Activated CD4-positive, alpha-beta T cell treated with anti-CD3 and anti-CD28 coated beads, Interleukin-2, amount 50 U/mL, for 24 hours (primary cell): ENCODE measurements around the gene CLDND1.
A peak's percentile ranks its signal among the peaks of the same experiment; 100 is the strongest.

Source experiments
- DNase-seq, 2 donors: peaks; one replicate each; pipeline ENCODE4 v3.0.0-alpha.2; 2020; ENCODE audit warnings: low read depth in 1 of 2, low spot score in 1 of 2

The CLDND1 gene

GRCh38 chr3:98552232-98553020 is 29.7 kb upstream of the CLDND1 start:
- DNase-seq: no peak

- DNase-seq: no peak
Observed at GRCh38 chr3:98551754-98552153, 29.1 kb upstream of the CLDND1 start.

- no peak for DNase-seq
Observed at GRCh38 chr3:98551236-98551635, 28.5 kb upstream of the CLDND1 start.

- no peak for DNase-seq
Observed at GRCh38 chr3:98550833-98551232, 28.1 kb upstream of the CLDND1 start.

- DNase-seq: no peak
Observed at GRCh38 chr3:98548544-98548943, 25.8 kb upstream of the CLDND1 start.

- peak in 1 of 2 donors; percentile 46 for DNase-seq
Observed at GRCh38 chr3:98545940-98546339, 23.2 kb upstream of the CLDND1 start.

GRCh38 chr3:98542623-98543022 is 19.9 kb upstream of the CLDND1 start:
- DNase-seq: no peak

- DNase-seq: no peak
Observed at GRCh38 chr3:98541695-98542094, 19.0 kb upstream of the CLDND1 start.

GRCh38 chr3:98540346-98540745 is 17.6 kb upstream of the CLDND1 start:
- no peak for DNase-seq

GRCh38 chr3:98536456-98537017 is 13.8 kb upstream of the CLDND1 start:
- no peak for DNase-seq

- no peak for DNase-seq
Observed at GRCh38 chr3:98534734-98535133, 12.0 kb upstream of the CLDND1 start.

- no peak for DNase-seq
Observed at GRCh38 chr3:98534168-98534567, 11.5 kb upstream of the CLDND1 start.

- no peak for DNase-seq
Observed at GRCh38 chr3:98532709-98533571, 10.2 kb upstream of the CLDND1 start.

GRCh38 chr3:98532275-98532637 is 9.6 kb upstream of the CLDND1 start:
- DNase-seq: no peak

GRCh38 chr3:98531622-98532274 is 9.0 kb upstream of the CLDND1 start, which contains the start of gene GPR15:
Gene GPR15, plus strand, starts transcription at chr3:98531978. Its CDS starts 56 bp downstream, at chr3:98532034.
- DNase-seq: no peak

- DNase-seq: no peak
Observed at GRCh38 chr3:98530676-98531075, 8.0 kb upstream of the CLDND1 start.

- no peak for DNase-seq
Observed at GRCh38 chr3:98529856-98530459, 7.3 kb upstream of the CLDND1 start.

- no peak for DNase-seq
Observed at GRCh38 chr3:98528474-98529346, 6.0 kb upstream of the CLDND1 start.

GRCh38 chr3:98525494-98525893 is 2.8 kb upstream of the CLDND1 start:
- DNase-seq: no peak
